ENCODE data around the gene MUC5B. TPM values are rescaled to one million over a fixed set of nuclear protein-coding genes. Genes with fewer than 3 reads are reported as not detected.
A peak's percentile ranks its signal among the peaks of the same experiment; 100 is the strongest.
"Not testable (repeated sequence)": the region's sequence is repeated elsewhere in the genome, so short reads cannot be mapped to it uniquely, and the experiment has no call there.

Gene MUC5B
- total RNA-seq, 2 experiments from 2014 or later = not detected

DNA sequence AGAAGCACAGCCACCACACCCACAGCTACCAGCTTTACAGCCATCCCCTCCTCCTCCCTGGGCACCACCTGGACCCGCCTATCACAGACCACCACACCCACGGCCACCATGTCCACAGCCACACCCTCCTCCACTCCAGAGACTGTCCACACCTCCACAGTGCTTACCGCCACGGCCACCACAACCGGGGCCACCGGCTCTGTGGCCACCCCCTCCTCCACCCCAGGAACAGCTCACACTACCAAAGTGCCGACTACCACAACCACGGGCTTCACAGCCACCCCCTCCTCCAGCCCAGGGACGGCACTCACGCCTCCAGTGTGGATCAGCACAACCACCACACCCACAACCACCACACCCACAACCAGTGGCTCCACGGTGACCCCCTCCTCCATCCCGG lies 27.5 kb downstream of the MUC5B start:
- not testable (repeated sequence) for H3K9me3 Mint-ChIP-seq, DNase-seq, H3K4me3 Mint-ChIP-seq, H3K27ac Mint-ChIP-seq, H3K36me3 Mint-ChIP-seq, H3K4me1 Mint-ChIP-seq, H3K27me3 Mint-ChIP-seq

DNA sequence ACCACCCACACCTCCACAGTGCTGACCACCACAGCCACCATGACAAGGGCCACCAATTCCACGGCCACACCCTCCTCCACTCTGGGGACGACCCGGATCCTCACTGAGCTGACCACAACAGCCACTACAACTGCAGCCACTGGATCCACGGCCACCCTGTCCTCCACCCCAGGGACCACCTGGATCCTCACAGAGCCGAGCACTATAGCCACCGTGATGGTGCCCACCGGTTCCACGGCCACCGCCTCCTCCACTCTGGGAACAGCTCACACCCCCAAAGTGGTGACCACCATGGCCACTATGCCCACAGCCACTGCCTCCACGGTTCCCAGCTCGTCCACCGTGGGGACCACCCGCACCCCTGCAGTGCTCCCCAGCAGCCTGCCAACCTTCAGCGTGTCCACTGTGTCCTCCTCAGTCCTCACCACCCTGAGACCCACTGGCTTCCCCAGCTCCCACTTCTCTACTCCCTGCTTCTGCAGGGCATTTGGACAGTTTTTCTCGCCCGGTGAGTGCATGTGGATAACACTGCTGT lies 28.4 kb downstream of the MUC5B start:
- Mint-ChIP-seq H3K9me3 (peaks cover 2% of the 10 kb centered on the region), H3K4me1 (no peaks in the 10 kb centered on the region), H3K4me3 (no peak overlapping the region), H3K27ac (no peak overlapping the region), H3K27me3 (no peaks in the 10 kb centered on the region), H3K36me3 (no peaks in the 10 kb centered on the region)
- DNase-seq = no peak

DNA sequence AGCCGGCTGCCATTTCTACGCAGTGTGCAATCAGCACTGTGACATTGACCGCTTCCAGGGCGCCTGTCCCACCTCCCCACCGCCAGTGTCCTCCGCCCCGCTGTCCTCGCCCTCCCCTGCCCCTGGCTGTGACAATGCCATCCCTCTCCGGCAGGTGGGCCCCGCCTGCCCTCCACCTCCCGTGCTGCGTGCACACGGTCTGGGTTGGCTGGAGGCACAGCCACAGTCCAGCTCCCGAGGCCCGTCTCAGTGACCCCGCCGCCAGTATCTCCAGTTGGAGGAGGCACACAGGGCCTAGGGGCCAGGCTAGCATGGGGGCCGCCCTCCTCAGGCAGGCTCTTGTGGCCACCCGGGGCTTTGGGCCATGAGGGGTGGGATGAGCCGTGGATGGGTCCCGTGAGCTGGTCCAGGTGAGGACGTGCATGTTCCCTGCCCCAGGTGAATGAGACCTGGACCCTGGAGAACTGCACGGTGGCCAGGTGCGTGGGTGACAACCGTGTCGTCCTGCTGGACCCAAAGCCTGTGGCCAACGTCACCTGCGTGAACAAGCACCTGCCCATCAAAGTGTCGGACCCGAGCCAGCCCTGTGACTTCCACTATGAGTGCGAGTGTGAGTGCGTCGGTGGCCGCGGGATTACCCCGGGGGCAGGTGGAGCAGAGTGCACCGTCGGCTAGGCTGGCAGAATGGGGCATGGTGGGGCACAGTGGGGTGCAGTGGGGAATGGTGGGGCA lies 29.7 kb downstream of the MUC5B start:
- no peaks in the 10 kb centered on the region for H3K36me3 Mint-ChIP-seq
- H3K4me3 Mint-ChIP-seq = no peak overlapping the region
- no peak overlapping the region for H3K27ac Mint-ChIP-seq
- H3K9me3 Mint-ChIP-seq = peaks cover 2% of the 10 kb centered on the region
- H3K27me3 Mint-ChIP-seq = no peaks in the 10 kb centered on the region
- DNase-seq = no peak
- H3K4me1 Mint-ChIP-seq = no peaks in the 10 kb centered on the region

- Mint-ChIP-seq H3K27me3 (no peaks in the 10 kb centered on the region), H3K4me3 (no peak overlapping the region)
- no peak for DNase-seq
These were observed 30.2 kb downstream of the MUC5B start for GRCh38 chr11:1253103-1253485.

GRCh38 chr11:1254086-1254648 lies 31.3 kb downstream of the MUC5B start:
- Mint-ChIP-seq H3K9me3 (peaks cover 2% of the 10 kb centered on the region), H3K4me3 (no peak overlapping the region), H3K4me1 (no peaks in the 10 kb centered on the region), H3K27ac (no peak overlapping the region), H3K27me3 (no peaks in the 10 kb centered on the region), H3K36me3 (no peaks in the 10 kb centered on the region)
- DNase-seq = no peak

More at GRCh38 chr11:1253103-1253485, 30.2 kb downstream of the MUC5B start:
- no peaks in the 10 kb centered on the region for H3K36me3 Mint-ChIP-seq
- H3K4me1 Mint-ChIP-seq = no peaks in the 10 kb centered on the region
- no peak overlapping the region for H3K27ac Mint-ChIP-seq
- H3K9me3 Mint-ChIP-seq = peaks cover 2% of the 10 kb centered on the region

GRCh38 chr11:1254733-1255132 lies 31.9 kb downstream of the MUC5B start:
- no peaks in the 10 kb centered on the region for H3K36me3 Mint-ChIP-seq
- no peak overlapping the region for H3K27ac Mint-ChIP-seq
- no peak for DNase-seq
- H3K4me3 Mint-ChIP-seq = no peak overlapping the region
- H3K9me3 Mint-ChIP-seq = peaks cover 2% of the 10 kb centered on the region
- H3K4me1 Mint-ChIP-seq = no peaks in the 10 kb centered on the region
- H3K27me3 Mint-ChIP-seq = no peaks in the 10 kb centered on the region

DNA sequence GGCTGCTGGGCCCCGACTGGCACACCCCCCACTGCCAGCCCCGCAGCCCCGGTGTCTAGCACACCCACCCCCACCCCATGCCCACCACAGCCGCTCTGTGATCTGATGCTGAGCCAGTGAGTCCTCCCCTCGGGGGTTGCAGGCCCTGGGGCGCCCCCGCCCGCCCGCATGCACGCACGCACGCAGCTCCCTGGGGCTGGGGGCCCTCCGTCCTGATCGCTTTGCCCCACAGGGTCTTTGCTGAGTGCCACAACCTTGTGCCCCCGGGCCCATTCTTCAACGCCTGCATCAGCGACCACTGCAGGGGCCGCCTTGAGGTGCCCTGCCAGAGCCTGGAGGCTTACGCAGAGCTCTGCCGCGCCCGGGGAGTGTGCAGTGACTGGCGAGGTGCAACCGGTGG lies 32.3 kb downstream of the MUC5B start:
- Mint-ChIP-seq H3K4me3 (no peak overlapping the region), H3K27me3 (no peaks in the 10 kb centered on the region), H3K4me1 (no peaks in the 10 kb centered on the region), H3K9me3 (peaks cover 2% of the 10 kb centered on the region), H3K27ac (no peak overlapping the region), H3K36me3 (no peaks in the 10 kb centered on the region)
- DNase-seq = no peak

DNA sequence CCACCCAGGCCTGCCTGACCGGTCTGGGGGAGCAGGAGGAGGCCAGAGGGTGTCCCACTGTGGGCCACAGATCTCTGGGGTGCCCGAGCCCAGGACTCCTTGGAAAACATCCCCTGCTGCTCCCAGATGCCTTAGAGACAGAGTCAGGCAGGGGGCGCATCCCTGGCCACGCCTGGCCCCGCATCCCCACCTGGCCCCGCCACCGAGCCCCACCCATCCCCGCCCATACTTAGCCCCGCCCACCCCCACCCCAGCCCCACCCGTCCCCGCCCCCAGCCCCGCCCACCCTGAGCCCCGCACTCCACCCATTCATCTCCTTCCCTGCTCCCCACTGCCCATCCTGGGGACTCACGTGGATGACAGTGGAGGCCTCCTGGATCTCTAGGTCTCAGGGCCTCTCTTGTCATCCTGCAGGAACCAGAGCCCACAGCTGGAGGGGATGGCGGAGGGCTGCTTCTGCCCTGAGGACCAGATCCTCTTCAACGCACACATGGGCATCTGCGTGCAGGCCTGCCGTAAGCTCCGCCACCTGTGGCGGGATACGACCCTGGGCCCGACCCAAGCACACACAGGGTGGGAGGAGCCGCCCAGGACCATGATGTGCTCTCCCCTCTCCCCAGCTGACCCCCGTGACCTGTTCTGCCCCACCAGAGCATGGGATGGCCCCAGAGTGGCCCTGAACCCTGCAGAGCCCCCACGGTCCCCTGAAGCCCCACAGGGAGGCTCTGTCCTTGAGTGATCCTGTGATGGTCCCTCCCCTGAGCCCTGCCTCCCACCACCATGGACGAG lies 33.6 kb downstream of the MUC5B start:
- no peak overlapping the region for H3K27ac Mint-ChIP-seq
- DNase-seq = no peak
- H3K4me3 Mint-ChIP-seq = no peak overlapping the region
- no peaks in the 10 kb centered on the region for H3K4me1 Mint-ChIP-seq
- no peaks in the 10 kb centered on the region for H3K36me3 Mint-ChIP-seq
- H3K9me3 Mint-ChIP-seq = peaks cover 2% of the 10 kb centered on the region
- no peaks in the 10 kb centered on the region for H3K27me3 Mint-ChIP-seq

DNA sequence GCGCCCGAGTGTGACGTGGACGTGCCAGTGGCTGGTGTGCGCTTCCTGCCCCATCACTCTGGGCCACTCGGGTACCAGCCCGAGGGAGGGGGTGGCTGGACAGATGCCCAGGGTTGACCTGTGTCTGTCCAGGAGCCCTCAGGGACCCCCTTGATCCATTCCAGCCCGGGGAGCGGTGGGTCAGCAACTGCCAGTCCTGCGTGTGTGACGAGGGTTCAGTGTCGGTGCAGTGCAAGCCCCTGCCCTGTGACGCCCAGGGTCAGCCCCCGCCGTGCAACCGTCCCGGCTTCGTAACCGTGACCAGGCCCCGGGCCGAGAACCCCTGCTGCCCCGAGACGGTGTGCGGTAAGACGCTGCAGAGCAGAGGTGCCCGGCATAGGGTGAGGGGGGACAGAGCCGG lies 34.5 kb downstream of the MUC5B start:
- H3K27me3 Mint-ChIP-seq = no peaks in the 10 kb centered on the region
- no peaks in the 10 kb centered on the region for H3K9me3 Mint-ChIP-seq
- no peaks in the 10 kb centered on the region for H3K36me3 Mint-ChIP-seq
- no peak for DNase-seq
- peaks cover 1% of the 10 kb centered on the region for H3K4me1 Mint-ChIP-seq
- no peak overlapping the region for H3K27ac Mint-ChIP-seq
- H3K4me3 Mint-ChIP-seq = no peak overlapping the region

DNA sequence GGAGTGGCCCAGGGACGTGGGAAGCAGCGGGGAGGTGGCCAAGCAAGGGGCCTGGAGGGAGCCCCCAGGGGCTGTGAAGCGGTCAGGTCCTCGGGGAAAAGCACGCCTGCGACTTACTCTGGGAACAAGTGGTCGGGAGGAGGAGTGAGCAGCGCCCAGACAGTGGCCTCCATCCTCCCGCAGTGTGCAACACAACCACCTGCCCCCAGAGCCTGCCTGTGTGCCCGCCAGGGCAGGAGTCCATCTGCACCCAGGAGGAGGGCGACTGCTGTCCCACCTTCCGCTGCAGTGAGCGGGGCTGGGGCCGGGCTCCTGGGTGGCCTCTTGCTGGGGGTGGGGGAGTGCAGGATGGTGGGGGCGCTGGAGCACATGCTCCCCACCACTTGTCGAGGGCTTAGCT lies 35.0 kb downstream of the MUC5B start:
- Mint-ChIP-seq H3K27ac (no peak overlapping the region), H3K27me3 (no peaks in the 10 kb centered on the region), H3K4me3 (no peak overlapping the region), H3K4me1 (peaks cover 3% of the 10 kb centered on the region), H3K9me3 (no peaks in the 10 kb centered on the region), H3K36me3 (no peaks in the 10 kb centered on the region)
- no peak for DNase-seq

DNA sequence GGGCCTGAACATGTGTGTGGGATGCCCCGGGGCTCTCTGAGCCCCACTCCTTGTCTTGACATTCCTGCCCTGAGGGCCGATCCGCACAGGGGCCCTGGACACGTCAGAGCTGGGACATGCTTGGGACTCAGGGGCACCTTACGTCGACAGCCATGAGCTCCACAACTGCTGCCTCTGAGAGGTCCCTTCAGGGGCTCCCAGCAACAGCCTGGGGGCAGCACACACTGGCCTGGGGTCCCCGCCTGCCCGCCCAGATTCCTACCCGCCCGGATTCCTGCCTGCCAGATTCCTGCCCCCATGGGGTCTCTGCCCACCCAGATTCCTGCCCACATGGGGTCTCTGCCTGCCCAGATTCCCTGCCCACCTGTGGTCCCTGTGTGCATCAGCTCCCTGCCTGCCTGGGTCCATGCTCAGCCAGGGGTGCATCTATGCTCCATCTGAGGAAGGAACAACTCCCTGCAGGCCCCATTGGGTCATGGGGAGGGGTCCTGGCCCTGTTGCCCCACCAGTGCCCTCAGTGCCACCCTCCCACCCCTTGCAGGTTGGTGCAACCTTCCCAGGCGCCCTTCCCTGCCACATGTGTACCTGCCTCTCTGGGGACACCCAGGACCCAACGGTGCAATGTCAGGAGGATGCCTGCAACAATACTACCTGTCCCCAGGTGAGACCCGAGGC lies 35.7 kb downstream of the MUC5B start:
- Mint-ChIP-seq H3K4me1 (peaks cover 3% of the 10 kb centered on the region), H3K27ac (no peak overlapping the region), H3K36me3 (no peaks in the 10 kb centered on the region), H3K9me3 (no peaks in the 10 kb centered on the region), H3K4me3 (no peak overlapping the region), H3K27me3 (no peaks in the 10 kb centered on the region)
- no peak for DNase-seq

DNA sequence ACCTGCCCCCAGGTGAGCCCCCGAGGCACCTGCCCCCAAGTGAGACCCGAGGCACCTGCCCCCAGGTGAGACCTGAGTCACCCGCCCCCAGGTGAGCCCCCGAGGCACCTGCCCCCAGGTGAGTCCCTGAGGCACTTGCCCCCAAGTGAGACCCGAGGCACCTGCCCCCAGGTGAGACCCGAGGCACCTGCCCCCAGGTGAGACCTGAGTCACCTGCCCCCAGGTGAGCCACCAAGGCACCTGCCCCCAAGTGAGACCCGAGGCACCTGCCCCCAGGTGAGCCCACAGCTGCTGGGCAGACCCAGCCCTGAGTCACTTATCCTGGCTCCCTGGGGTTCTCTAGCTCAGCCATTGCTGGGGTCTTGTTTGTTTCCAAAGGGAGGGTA lies 36.2 kb downstream of the MUC5B start:
- Mint-ChIP-seq H3K27me3 (no peaks in the 10 kb centered on the region), H3K36me3 (no peaks in the 10 kb centered on the region), H3K27ac (no peak overlapping the region), H3K4me1 (peaks cover 4% of the 10 kb centered on the region), H3K4me3 (no peak overlapping the region), H3K9me3 (no peaks in the 10 kb centered on the region)
- DNase-seq = no peak

DNA sequence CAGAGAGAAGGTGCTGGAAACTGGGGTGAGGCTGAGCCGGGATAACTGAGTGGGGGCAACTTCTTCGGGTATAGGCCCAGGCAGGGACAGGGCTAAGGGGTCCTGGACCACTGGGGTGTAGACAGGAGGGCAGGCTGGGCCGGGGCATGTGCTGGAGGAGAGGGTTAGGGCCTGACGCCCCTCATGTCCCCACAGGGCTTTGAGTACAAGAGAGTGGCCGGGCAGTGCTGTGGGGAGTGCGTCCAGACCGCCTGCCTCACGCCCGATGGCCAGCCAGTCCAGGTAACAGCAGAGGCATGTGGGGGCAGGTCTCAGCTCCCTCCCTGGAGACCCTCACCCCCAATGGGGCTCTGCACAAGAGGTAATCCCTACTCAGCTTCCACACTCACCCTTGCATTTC lies 36.7 kb downstream of the MUC5B start:
- Mint-ChIP-seq H3K9me3 (peaks cover 2% of the 10 kb centered on the region), H3K4me1 (peaks cover 9% of the 10 kb centered on the region), H3K27ac (no peak overlapping the region), H3K27me3 (no peaks in the 10 kb centered on the region), H3K36me3 (peaks cover 3% of the 10 kb centered on the region), H3K4me3 (no peak overlapping the region)
- no peak for DNase-seq

DNA sequence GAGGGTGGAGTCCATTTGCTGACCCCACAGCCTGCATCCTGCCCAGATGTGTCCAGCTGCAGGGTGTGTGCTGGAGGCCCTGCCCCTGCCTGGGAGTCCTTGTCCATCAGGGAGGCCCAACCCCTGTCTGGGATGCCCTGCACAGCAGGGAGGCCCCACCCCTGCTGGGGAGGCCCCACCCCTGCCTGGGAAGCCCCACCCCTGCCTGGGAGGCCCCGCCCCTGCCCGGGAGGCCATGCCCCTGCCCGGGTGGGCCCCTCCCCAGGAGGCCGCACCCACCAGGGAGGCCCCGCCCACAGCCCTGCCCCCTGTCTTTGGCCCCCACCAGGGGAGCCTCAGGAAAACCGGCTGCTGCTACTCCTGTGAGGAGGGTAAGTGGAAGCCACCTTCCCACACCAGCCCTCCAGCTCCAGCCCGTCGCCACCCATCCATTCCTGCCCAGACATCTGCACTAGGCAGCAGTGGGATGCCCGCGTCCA lies 37.2 kb downstream of the MUC5B start:
- no peak overlapping the region for H3K27ac Mint-ChIP-seq
- H3K4me3 Mint-ChIP-seq = no peak overlapping the region
- peaks cover 7% of the 10 kb centered on the region for H3K9me3 Mint-ChIP-seq
- DNase-seq = peak; percentile 53
- peaks cover 11% of the 10 kb centered on the region for H3K4me1 Mint-ChIP-seq
- peaks cover 8% of the 10 kb centered on the region for H3K36me3 Mint-ChIP-seq
- no peaks in the 10 kb centered on the region for H3K27me3 Mint-ChIP-seq

GRCh38 chr11:1260620-1261019 lies 37.8 kb downstream of the MUC5B start:
- Mint-ChIP-seq H3K27me3 (no peaks in the 10 kb centered on the region), H3K4me1 (peaks cover 11% of the 10 kb centered on the region), H3K4me3 (no peak overlapping the region), H3K9me3 (peaks cover 8% of the 10 kb centered on the region), H3K27ac (no peak overlapping the region), H3K36me3 (peaks cover 8% of the 10 kb centered on the region)
- no peak for DNase-seq
